Measurements from ENCODE around the gene ATP11C.

Gene ATP11C

GRCh38 chrX:139802048-139802447 is 130.8 kb downstream of the ATP11C start:
- no peak for DNase-seq

GRCh38 chrX:139801397-139801813 is 131.4 kb downstream of the ATP11C start:
- DNase-seq, result no peak

- no peak for DNase-seq
Observed at GRCh38 chrX:139798701-139799100, 134.2 kb downstream of the ATP11C start.

GRCh38 chrX:139795196-139795595 is 137.7 kb downstream of the ATP11C start:
- no peak for DNase-seq

- DNase-seq, result no peak
Observed at GRCh38 chrX:139787601-139788000, 145.3 kb downstream of the ATP11C start.

GRCh38 chrX:139784807-139785206 is 148.0 kb downstream of the ATP11C start:
- no peak for DNase-seq

- no peak for DNase-seq
Observed at GRCh38 chrX:139783959-139784358, 148.9 kb downstream of the ATP11C start.

- no peak for DNase-seq
Observed at GRCh38 chrX:139783030-139783429, 149.8 kb downstream of the ATP11C start.

- no peak for DNase-seq
Observed at GRCh38 chrX:139776599-139776998, 156.3 kb downstream of the ATP11C start.

GRCh38 chrX:139770366-139770765 is 162.5 kb downstream of the ATP11C start:
- no peak for DNase-seq

- DNase-seq, result no peak
Observed at GRCh38 chrX:139766545-139766983, 166.3 kb downstream of the ATP11C start.

- DNase-seq, result no peak
Observed at GRCh38 chrX:139762400-139763183, 170.3 kb downstream of the ATP11C start.

- no peak for DNase-seq
Observed at GRCh38 chrX:139759637-139760036, 173.2 kb downstream of the ATP11C start.

- DNase-seq, result no peak
Observed at GRCh38 chrX:139758809-139759208, 174.0 kb downstream of the ATP11C start.

- no peak for DNase-seq
Observed at GRCh38 chrX:139758250-139758649, 174.6 kb downstream of the ATP11C start.

GRCh38 chrX:139751053-139751452 is 181.8 kb downstream of the ATP11C start:
- DNase-seq, result no peak

- no peak for DNase-seq
Observed at GRCh38 chrX:139750390-139750789, 182.5 kb downstream of the ATP11C start.

- no peak for DNase-seq
Observed at GRCh38 chrX:139739138-139739537, 193.7 kb downstream of the ATP11C start.

- DNase-seq, result no peak
Observed at GRCh38 chrX:139738581-139738980, 194.3 kb downstream of the ATP11C start.

- DNase-seq, result no peak
Observed at GRCh38 chrX:139736151-139736550, 196.7 kb downstream of the ATP11C start.

- DNase-seq, result no peak
Observed at GRCh38 chrX:139734996-139735395, 197.9 kb downstream of the ATP11C start.

- no peak for DNase-seq
Observed at GRCh38 chrX:139725720-139726119, 207.1 kb downstream of the ATP11C start.

GRCh38 chrX:139724626-139725025 is 208.2 kb downstream of the ATP11C start:
- DNase-seq, result no peak

GRCh38 chrX:139720979-139721378 is 211.9 kb downstream of the ATP11C start:
- no peak for DNase-seq

- DNase-seq, result no peak
Observed at GRCh38 chrX:139720136-139720535, 212.7 kb downstream of the ATP11C start.
